ENCODE results near the gene USP48.
"Not testable (repeated sequence)": the region's sequence is repeated elsewhere in the genome, so short reads cannot be mapped to it uniquely, and the experiment has no call there.

Gene USP48

GRCh38 chr1:21770602-21771001 is 12.3 kb downstream of the USP48 start:
- not testable (repeated sequence) for DNase-seq

- DNase-seq: no peak
These were observed 12.7 kb downstream of the USP48 start for GRCh38 chr1:21770201-21770600.

- DNase-seq: not testable (repeated sequence)
These were observed 15.8 kb downstream of the USP48 start for GRCh38 chr1:21767106-21767505.

GRCh38 chr1:21766210-21766609 is 16.7 kb downstream of the USP48 start:
- no peak for DNase-seq

GRCh38 chr1:21764615-21765423 is 18.1 kb downstream of the USP48 start:
- peak; percentile 13 for DNase-seq

GRCh38 chr1:21763694-21764419 is 19.1 kb downstream of the USP48 start:
- no peak for DNase-seq

GRCh38 chr1:21763236-21763635 is 19.7 kb downstream of the USP48 start:
- no peak for DNase-seq

GRCh38 chr1:21762022-21762404 is 20.9 kb downstream of the USP48 start:
- DNase-seq: no peak

GRCh38 chr1:21761052-21761451 is 21.9 kb downstream of the USP48 start:
- DNase-seq: no peak

GRCh38 chr1:21759818-21760217 is 23.1 kb downstream of the USP48 start:
- DNase-seq: no peak

GRCh38 chr1:21759182-21759581 is 23.8 kb downstream of the USP48 start:
- no peak for DNase-seq

GRCh38 chr1:21758614-21759013 is 24.3 kb downstream of the USP48 start:
- no peak for DNase-seq

- DNase-seq: no peak
These were observed 26.4 kb downstream of the USP48 start for GRCh38 chr1:21756393-21757089.

GRCh38 chr1:21755067-21755466 is 27.9 kb downstream of the USP48 start:
- no peak for DNase-seq

- DNase-seq: no peak
These were observed 28.4 kb downstream of the USP48 start for GRCh38 chr1:21754583-21754982.

GRCh38 chr1:21752186-21752585 is 30.8 kb downstream of the USP48 start:
- DNase-seq: no peak

GRCh38 chr1:21751281-21751680 is 31.7 kb downstream of the USP48 start:
- no peak for DNase-seq

GRCh38 chr1:21750841-21751240 is 32.1 kb downstream of the USP48 start:
- no peak for DNase-seq

GRCh38 chr1:21749859-21750468 is 33.0 kb downstream of the USP48 start:
- no peak for DNase-seq

GRCh38 chr1:21749109-21749508 is 33.8 kb downstream of the USP48 start:
- no peak for DNase-seq

- no peak for DNase-seq
These were observed 39.5 kb downstream of the USP48 start for GRCh38 chr1:21743476-21743875.

GRCh38 chr1:21742578-21742977 is 40.4 kb downstream of the USP48 start:
- no peak for DNase-seq

- DNase-seq: no peak
These were observed 41.7 kb downstream of the USP48 start for GRCh38 chr1:21741206-21741605.
